Occipital lobe (tissue), 2 donors: ENCODE data around the gene SEMA3C. TPM values are rescaled to one million over a fixed set of nuclear protein-coding genes. Genes with fewer than 3 reads are reported as not detected.

Experiments
- DNase-seq: peaks from one replicate; lab custom pipeline; 2025; lab: John Stamatoyannopoulos, UW
- total RNA-seq: library from RNA; depleted of rRNA; stranded (reverse); fragments of >200 nt; gene quantifications from one replicate; pipeline ENCODE4 v1.2.3, GENCODE V29; 2014

SEMA3C gene
- total RNA-seq, 1 donor from 2014 or later, result 289 TPM

- DNase-seq, result no peak
Measured at GRCh38 chr7:80825499-80825898, 93.4 kb downstream of the SEMA3C start.

- DNase-seq, result no peak
Measured at GRCh38 chr7:80824253-80824652, 94.6 kb downstream of the SEMA3C start.

GRCh38 chr7:80823057-80823456 lies 95.8 kb downstream of the SEMA3C start:
- no peak for DNase-seq

- DNase-seq, result no peak
Measured at GRCh38 chr7:80821771-80822319, 97.0 kb downstream of the SEMA3C start.

- no peak for DNase-seq
Measured at GRCh38 chr7:80819503-80819902, 99.3 kb downstream of the SEMA3C start.

- no peak for DNase-seq
Measured at GRCh38 chr7:80818181-80818580, 100.7 kb downstream of the SEMA3C start.

GRCh38 chr7:80816806-80817205 lies 102.0 kb downstream of the SEMA3C start:
- DNase-seq, result no peak

- DNase-seq, result no peak
Measured at GRCh38 chr7:80815733-80816132, 103.1 kb downstream of the SEMA3C start.

GRCh38 chr7:80809545-80809944 lies 109.3 kb downstream of the SEMA3C start:
- no peak for DNase-seq

- no peak for DNase-seq
Measured at GRCh38 chr7:80807166-80807900, 111.5 kb downstream of the SEMA3C start.

- no peak for DNase-seq
Measured at GRCh38 chr7:80806663-80807062, 112.2 kb downstream of the SEMA3C start.

GRCh38 chr7:80804589-80804988 lies 114.3 kb downstream of the SEMA3C start:
- no peak for DNase-seq

- DNase-seq, result no peak
Measured at GRCh38 chr7:80802527-80802926, 116.3 kb downstream of the SEMA3C start.

GRCh38 chr7:80794631-80795573 lies 123.9 kb downstream of the SEMA3C start:
- DNase-seq, result no peak

GRCh38 chr7:80791509-80791929 lies 127.3 kb downstream of the SEMA3C start:
- DNase-seq, result no peak

GRCh38 chr7:80790877-80791276 lies 128.0 kb downstream of the SEMA3C start:
- DNase-seq, result no peak

GRCh38 chr7:80787721-80788120 lies 131.1 kb downstream of the SEMA3C start:
- DNase-seq, result no peak

- no peak for DNase-seq
Measured at GRCh38 chr7:80785961-80786536, 132.8 kb downstream of the SEMA3C start.

- DNase-seq, result no peak
Measured at GRCh38 chr7:80785276-80785675, 133.6 kb downstream of the SEMA3C start.

GRCh38 chr7:80783678-80784327 lies 135.0 kb downstream of the SEMA3C start:
- no peak for DNase-seq

GRCh38 chr7:80783186-80783677 lies 135.6 kb downstream of the SEMA3C start:
- no peak for DNase-seq
